Neural cell (in vitro differentiated cells): ENCODE data around the gene CAMSAP3.

ENCODE experiments used
- CTCF ChIP-seq: fragments of 450-650 bp; IDR thresholded peaks from 2 replicates; pipeline ENCODE4 v1.5.1; 2014; ENCODE audit warnings: antibody characterized with exemption, mild to moderate bottlenecking, moderate library complexity; ENCODE audit not compliant: poor library complexity, severe bottlenecking
- EP300 ChIP-seq: fragments of 450-650 bp; conservative IDR thresholded peaks from 2 replicates; pipeline ENCODE4 v1.6.1; 2014; ENCODE audit warnings: antibody characterized with exemption, mild to moderate bottlenecking, moderate library complexity; ENCODE audit not compliant: poor library complexity, severe bottlenecking
- EZH2 ChIP-seq: fragments of 200-600, 300-800 bp; shearing (Covaris generic), sonication (generic); IDR thresholded peaks from 2 replicates; pipeline ENCODE4 v1.6.1; 2014; ENCODE audit warnings: antibody characterized with exemption, low read length, borderline replicate concordance, mild to moderate bottlenecking; ENCODE audit not compliant: insufficient read depth, poor library complexity, severe bottlenecking
- MXI1 ChIP-seq: fragments of 450-650 bp; conservative IDR thresholded peaks from 2 replicates; pipeline ENCODE4 v1.6.1; 2014; ENCODE audit warnings: antibody characterized with exemption, mild to moderate bottlenecking; ENCODE audit not compliant: poor library complexity, severe bottlenecking
- POLR2AphosphoS5 ChIP-seq: IDR thresholded peaks from 2 replicates; pipeline ENCODE4 v1.6.1; 2012
- RAD21 ChIP-seq: fragments of 450-650 bp; conservative IDR thresholded peaks from 2 replicates; pipeline ENCODE4 v1.6.1; 2014; ENCODE audit warnings: antibody characterized with exemption, mild to moderate bottlenecking, moderate library complexity
- TF ChIP-seq, protein P1 (sequence below): IDR thresholded peaks from 2 replicates; pipeline ENCODE4 v1.6.1; 2012; ENCODE audit warnings: borderline replicate concordance

DNA sequence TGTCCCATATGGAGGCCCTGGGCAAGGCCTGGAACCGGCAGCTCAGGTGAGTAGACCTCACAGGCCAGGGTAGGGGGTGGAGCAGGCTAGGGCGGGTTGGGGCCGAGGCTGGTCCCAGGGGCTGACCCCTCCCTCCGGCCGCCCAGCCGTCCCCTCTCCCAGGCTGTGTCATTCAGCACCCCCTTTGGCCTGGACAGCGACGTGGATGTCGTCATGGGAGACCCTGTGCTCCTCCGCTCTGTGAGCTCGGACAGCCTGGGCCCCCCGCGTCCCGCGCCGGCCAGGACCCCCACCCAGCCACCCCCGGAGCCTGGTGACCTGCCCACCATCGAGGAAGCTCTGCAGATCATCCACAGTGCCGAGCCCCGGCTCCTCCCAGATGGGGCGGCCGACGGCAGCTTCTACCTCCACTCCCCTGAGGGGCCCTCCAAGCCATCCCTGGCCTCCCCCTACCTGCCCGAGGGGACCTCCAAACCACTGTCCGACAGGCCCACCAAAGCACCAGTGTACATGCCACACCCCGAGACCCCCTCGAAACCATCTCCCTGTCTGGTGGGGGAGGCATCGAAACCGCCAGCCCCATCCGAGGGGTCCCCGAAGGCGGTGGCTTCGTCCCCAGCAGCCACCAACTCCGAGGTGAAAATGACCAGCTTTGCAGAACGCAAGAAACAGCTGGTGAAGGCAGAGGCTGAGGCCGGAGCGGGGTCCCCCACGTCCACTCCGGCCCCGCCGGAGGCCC lies 16.0 kb downstream of the CAMSAP3 start:
- no peak for TF ChIP-seq EP300
- TF ChIP-seq CTCF, result no peak
- TF ChIP-seq, protein P1, sequence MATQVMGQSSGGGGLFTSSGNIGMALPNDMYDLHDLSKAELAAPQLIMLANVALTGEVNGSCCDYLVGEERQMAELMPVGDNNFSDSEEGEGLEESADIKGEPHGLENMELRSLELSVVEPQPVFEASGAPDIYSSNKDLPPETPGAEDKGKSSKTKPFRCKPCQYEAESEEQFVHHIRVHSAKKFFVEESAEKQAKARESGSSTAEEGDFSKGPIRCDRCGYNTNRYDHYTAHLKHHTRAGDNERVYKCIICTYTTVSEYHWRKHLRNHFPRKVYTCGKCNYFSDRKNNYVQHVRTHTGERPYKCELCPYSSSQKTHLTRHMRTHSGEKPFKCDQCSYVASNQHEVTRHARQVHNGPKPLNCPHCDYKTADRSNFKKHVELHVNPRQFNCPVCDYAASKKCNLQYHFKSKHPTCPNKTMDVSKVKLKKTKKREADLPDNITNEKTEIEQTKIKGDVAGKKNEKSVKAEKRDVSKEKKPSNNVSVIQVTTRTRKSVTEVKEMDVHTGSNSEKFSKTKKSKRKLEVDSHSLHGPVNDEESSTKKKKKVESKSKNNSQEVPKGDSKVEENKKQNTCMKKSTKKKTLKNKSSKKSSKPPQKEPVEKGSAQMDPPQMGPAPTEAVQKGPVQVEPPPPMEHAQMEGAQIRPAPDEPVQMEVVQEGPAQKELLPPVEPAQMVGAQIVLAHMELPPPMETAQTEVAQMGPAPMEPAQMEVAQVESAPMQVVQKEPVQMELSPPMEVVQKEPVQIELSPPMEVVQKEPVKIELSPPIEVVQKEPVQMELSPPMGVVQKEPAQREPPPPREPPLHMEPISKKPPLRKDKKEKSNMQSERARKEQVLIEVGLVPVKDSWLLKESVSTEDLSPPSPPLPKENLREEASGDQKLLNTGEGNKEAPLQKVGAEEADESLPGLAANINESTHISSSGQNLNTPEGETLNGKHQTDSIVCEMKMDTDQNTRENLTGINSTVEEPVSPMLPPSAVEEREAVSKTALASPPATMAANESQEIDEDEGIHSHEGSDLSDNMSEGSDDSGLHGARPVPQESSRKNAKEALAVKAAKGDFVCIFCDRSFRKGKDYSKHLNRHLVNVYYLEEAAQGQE, result no peak
- TF ChIP-seq MXI1, result no peak
- no peak for TF ChIP-seq RAD21
- no peak for TF ChIP-seq EZH2
- no peak for TF ChIP-seq POLR2AphosphoS5
